Measurements from ENCODE around the gene FBXL14.

FBXL14 gene

GRCh38 chr12:1594261-1595025 lies at the start of gene FBXL14:
TSS of gene FBXL14 (minus strand) at chr12:1594581. CDS start at chr12:1594066, 515 bp downstream.
- peak; percentile 97 for DNase-seq

GRCh38 chr12:1643905-1644533 lies 49.6 kb upstream of the FBXL14 start:
- no peak for DNase-seq

- no peak for DNase-seq
Observed at GRCh38 chr12:1643043-1643442, 48.7 kb upstream of the FBXL14 start.

GRCh38 chr12:1642513-1642912 lies 48.1 kb upstream of the FBXL14 start:
- no peak for DNase-seq

GRCh38 chr12:1640328-1641234 lies 46.2 kb upstream of the FBXL14 start:
- no peak for DNase-seq

GRCh38 chr12:1639538-1639937 lies 45.2 kb upstream of the FBXL14 start:
- DNase-seq = no peak

- DNase-seq = no peak
Observed at GRCh38 chr12:1638203-1638602, 43.8 kb upstream of the FBXL14 start.

GRCh38 chr12:1635301-1636095 lies 41.1 kb upstream of the FBXL14 start:
- DNase-seq = no peak

GRCh38 chr12:1634590-1635191 lies 40.3 kb upstream of the FBXL14 start:
- DNase-seq = peak; percentile 83

GRCh38 chr12:1634149-1634548 lies 39.8 kb upstream of the FBXL14 start:
- no peak for DNase-seq

GRCh38 chr12:1633459-1633858 lies 39.1 kb upstream of the FBXL14 start:
- no peak for DNase-seq

GRCh38 chr12:1632702-1633101 lies 38.3 kb upstream of the FBXL14 start:
- DNase-seq = no peak

GRCh38 chr12:1630827-1631591 lies 36.6 kb upstream of the FBXL14 start:
- DNase-seq = peak; percentile 63

- DNase-seq = peak; percentile 80
Observed at GRCh38 chr12:1630133-1630826, 35.9 kb upstream of the FBXL14 start.

GRCh38 chr12:1629338-1630132 lies 35.2 kb upstream of the FBXL14 start:
- DNase-seq = peak; percentile 74

GRCh38 chr12:1628666-1629337 lies 34.4 kb upstream of the FBXL14 start, which contains the start of gene WNT5B:
TSS of gene WNT5B (plus strand) at chr12:1629231. CDS start at chr12:1631355, 2,124 bp downstream.
- no peak for DNase-seq

- no peak for DNase-seq
Observed at GRCh38 chr12:1622406-1622805, 28.0 kb upstream of the FBXL14 start.

GRCh38 chr12:1620092-1620491 lies 25.7 kb upstream of the FBXL14 start:
- no peak for DNase-seq

GRCh38 chr12:1619587-1619986 lies 25.2 kb upstream of the FBXL14 start:
- DNase-seq = no peak

Measured in eye (tissue), 1 donor.